ENCODE data around the gene SAXO1.

Gene SAXO1

GRCh38 chr9:18923167-18923566, 109.8 kb downstream of the SAXO1 start:
- FAIRE-seq (no peak), DNase-seq (ENCODE audit: insufficient read length, low spot score) (no peak)
- TF ChIP-seq PAX5 (IDR thresholded peaks at IDR 0.05; ENCODE audit: insufficient read depth, low read length, severe bottlenecking) = no peak
- no peak for TF ChIP-seq TAF1 (IDR thresholded peaks at IDR 0.05; ENCODE audit: low read depth, low read length)
- no peak for TF ChIP-seq SPI1 (IDR thresholded peaks at IDR 0.05; ENCODE audit: low read depth, low read length)
- no peak for TF ChIP-seq POLR2A (IDR thresholded peaks at IDR 0.05; ENCODE audit: low read depth, low read length)
- TF ChIP-seq POU2F2 (IDR thresholded peaks at IDR 0.05; ENCODE audit: low read depth, low read length) = no peak
- TF ChIP-seq POLR2AphosphoS5 (IDR thresholded peaks at IDR 0.05; ENCODE audit: low read depth, low read length) = no peak

GRCh38 chr9:18922161-18922885, 110.7 kb downstream of the SAXO1 start:
- FAIRE-seq (no peak), DNase-seq (ENCODE audit: insufficient read length, low spot score) (no peak)
- TF ChIP-seq POLR2A (IDR thresholded peaks at IDR 0.05; ENCODE audit: low read depth, low read length) (no peak), POLR2AphosphoS5 (IDR thresholded peaks at IDR 0.05; ENCODE audit: low read depth, low read length) (no peak), POU2F2 (IDR thresholded peaks at IDR 0.05; ENCODE audit: low read depth, low read length) (no peak), TAF1 (IDR thresholded peaks at IDR 0.05; ENCODE audit: low read depth, low read length) (no peak), PAX5 (IDR thresholded peaks at IDR 0.05; ENCODE audit: insufficient read depth, low read length, severe bottlenecking) (no peak), SPI1 (IDR thresholded peaks at IDR 0.05; ENCODE audit: low read depth, low read length) (no peak)

GRCh38 chr9:18921366-18922075, 111.5 kb downstream of the SAXO1 start:
- no peak for FAIRE-seq
- no peak for TF ChIP-seq POLR2AphosphoS5 (IDR thresholded peaks at IDR 0.05; ENCODE audit: low read depth, low read length)
- no peak for TF ChIP-seq PAX5 (IDR thresholded peaks at IDR 0.05; ENCODE audit: insufficient read depth, low read length, severe bottlenecking)
- TF ChIP-seq POU2F2 (IDR thresholded peaks at IDR 0.05; ENCODE audit: low read depth, low read length) = no peak
- no peak for TF ChIP-seq POLR2A (IDR thresholded peaks at IDR 0.05; ENCODE audit: low read depth, low read length)
- TF ChIP-seq TAF1 (IDR thresholded peaks at IDR 0.05; ENCODE audit: low read depth, low read length) = no peak
- no peak for TF ChIP-seq SPI1 (IDR thresholded peaks at IDR 0.05; ENCODE audit: low read depth, low read length)
- no peak for DNase-seq (ENCODE audit: insufficient read length, low spot score)

GRCh38 chr9:18920141-18921084, 112.6 kb downstream of the SAXO1 start:
- FAIRE-seq = no peak
- no peak for DNase-seq (ENCODE audit: insufficient read length, low spot score)
- no peak for TF ChIP-seq TAF1 (IDR thresholded peaks at IDR 0.05; ENCODE audit: low read depth, low read length)
- TF ChIP-seq POU2F2 (IDR thresholded peaks at IDR 0.05; ENCODE audit: low read depth, low read length) = no peak
- TF ChIP-seq POLR2AphosphoS5 (IDR thresholded peaks at IDR 0.05; ENCODE audit: low read depth, low read length) = no peak
- no peak for TF ChIP-seq SPI1 (IDR thresholded peaks at IDR 0.05; ENCODE audit: low read depth, low read length)
- no peak for TF ChIP-seq POLR2A (IDR thresholded peaks at IDR 0.05; ENCODE audit: low read depth, low read length)
- no peak for TF ChIP-seq PAX5 (IDR thresholded peaks at IDR 0.05; ENCODE audit: insufficient read depth, low read length, severe bottlenecking)

GRCh38 chr9:18911714-18912342, 121.2 kb downstream of the SAXO1 start:
- no peak for TF ChIP-seq PAX5 (IDR thresholded peaks at IDR 0.05; ENCODE audit: insufficient read depth, low read length, severe bottlenecking)
- no peak for TF ChIP-seq POLR2A (IDR thresholded peaks at IDR 0.05; ENCODE audit: low read depth, low read length)
- TF ChIP-seq POU2F2 (IDR thresholded peaks at IDR 0.05; ENCODE audit: low read depth, low read length) = no peak
- no peak for TF ChIP-seq SPI1 (IDR thresholded peaks at IDR 0.05; ENCODE audit: low read depth, low read length)
- TF ChIP-seq TAF1 (IDR thresholded peaks at IDR 0.05; ENCODE audit: low read depth, low read length) = no peak
- no peak for TF ChIP-seq POLR2AphosphoS5 (IDR thresholded peaks at IDR 0.05; ENCODE audit: low read depth, low read length)
- DNase-seq (ENCODE audit: insufficient read length, low spot score) (no peak), FAIRE-seq (no peak)

GRCh38 chr9:18910916-18911315, 122.1 kb downstream of the SAXO1 start:
- no peak for TF ChIP-seq POU2F2 (IDR thresholded peaks at IDR 0.05; ENCODE audit: low read depth, low read length)
- TF ChIP-seq POLR2A (IDR thresholded peaks at IDR 0.05; ENCODE audit: low read depth, low read length) = no peak
- no peak for TF ChIP-seq POLR2AphosphoS5 (IDR thresholded peaks at IDR 0.05; ENCODE audit: low read depth, low read length)
- no peak for TF ChIP-seq SPI1 (IDR thresholded peaks at IDR 0.05; ENCODE audit: low read depth, low read length)
- no peak for TF ChIP-seq PAX5 (IDR thresholded peaks at IDR 0.05; ENCODE audit: insufficient read depth, low read length, severe bottlenecking)
- TF ChIP-seq TAF1 (IDR thresholded peaks at IDR 0.05; ENCODE audit: low read depth, low read length) = no peak
- DNase-seq (ENCODE audit: insufficient read length, low spot score) (no peak), FAIRE-seq (no peak)

GRCh38 chr9:18910435-18910834, 122.6 kb downstream of the SAXO1 start:
- no peak for FAIRE-seq
- no peak for DNase-seq (ENCODE audit: insufficient read length, low spot score)
- TF ChIP-seq POLR2A (IDR thresholded peaks at IDR 0.05; ENCODE audit: low read depth, low read length) (no peak), POLR2AphosphoS5 (IDR thresholded peaks at IDR 0.05; ENCODE audit: low read depth, low read length) (no peak), SPI1 (IDR thresholded peaks at IDR 0.05; ENCODE audit: low read depth, low read length) (no peak)

GRCh38 chr9:18909140-18910018, 123.6 kb downstream of the SAXO1 start:
- no peak for FAIRE-seq
- DNase-seq (ENCODE audit: insufficient read length, low spot score) = no peak
- TF ChIP-seq POLR2A (IDR thresholded peaks at IDR 0.05; ENCODE audit: low read depth, low read length) (no peak), PAX5 (IDR thresholded peaks at IDR 0.05; ENCODE audit: insufficient read depth, low read length, severe bottlenecking) (no peak), SPI1 (IDR thresholded peaks at IDR 0.05; ENCODE audit: low read depth, low read length) (no peak), TAF1 (IDR thresholded peaks at IDR 0.05; ENCODE audit: low read depth, low read length) (no peak), POU2F2 (IDR thresholded peaks at IDR 0.05; ENCODE audit: low read depth, low read length) (no peak)

All from GM12891 (cell line).